ENCODE data around the gene NR4A1. TPM values are rescaled to one million over a fixed set of nuclear protein-coding genes. Genes with fewer than 3 reads are reported as not detected.

Gene NR4A1
- polyA plus RNA-seq, 3 donors: 9.5 to 14.7 (median 14.1) TPM

- DNase-seq: no peak
Measured at GRCh38 chr12:52013626-52014310, 37.5 kb upstream of the NR4A1 start.

DNA sequence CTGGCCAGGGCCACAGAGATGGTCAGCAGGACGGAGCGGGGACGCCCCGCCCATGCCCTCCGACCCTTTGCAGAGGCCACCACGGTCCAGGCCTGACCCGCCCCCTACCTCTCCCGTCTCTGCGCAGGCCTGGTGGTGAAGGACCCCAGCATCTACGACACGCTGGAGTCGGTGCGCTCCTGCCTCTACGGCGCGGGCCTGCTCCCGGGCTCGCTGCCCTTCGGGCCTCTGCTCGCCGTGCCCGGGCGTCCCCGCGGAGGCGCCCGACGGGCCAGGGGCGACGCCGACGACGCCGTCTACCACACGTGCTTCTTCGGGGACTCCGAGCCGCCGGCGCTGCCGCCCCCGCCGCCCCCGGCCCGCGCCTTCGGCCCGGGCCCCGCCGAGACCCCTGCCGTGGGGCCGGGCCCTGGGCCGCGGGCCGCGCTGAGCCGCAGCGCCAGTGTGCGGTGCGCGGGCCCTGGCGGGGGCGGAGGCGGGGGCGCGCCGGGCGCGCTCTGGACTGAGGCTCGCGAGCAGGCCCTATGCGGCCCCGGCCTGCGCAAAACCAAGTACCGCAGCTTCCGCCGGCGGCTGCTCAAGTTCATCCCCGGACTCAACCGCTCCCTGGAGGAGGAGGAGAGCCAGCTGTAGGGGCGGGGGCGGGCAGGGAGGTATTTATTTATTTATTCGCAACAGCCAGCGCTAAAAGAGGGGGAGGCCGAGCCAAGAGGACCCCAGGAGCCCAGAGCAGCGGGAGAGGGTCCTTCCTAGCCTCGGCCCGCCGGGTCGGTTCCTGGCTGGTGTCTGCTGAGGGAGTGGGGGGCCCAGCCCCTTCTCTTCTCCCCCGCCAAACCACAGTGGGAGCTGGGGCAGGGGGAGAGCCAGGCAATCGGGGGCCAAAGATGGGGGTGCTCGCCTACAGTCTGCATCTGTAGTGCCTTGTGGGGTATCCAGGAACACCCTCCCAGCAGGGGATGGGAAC is 36.4 kb upstream of the NR4A1 start:
- no peak for DNase-seq

- DNase-seq: no peak
Measured at GRCh38 chr12:52015532-52016041, 35.7 kb upstream of the NR4A1 start.

- no peak for DNase-seq
Measured at GRCh38 chr12:52018433-52019112, 32.7 kb upstream of the NR4A1 start.

- DNase-seq: no peak
Measured at GRCh38 chr12:52019113-52019770, 32.0 kb upstream of the NR4A1 start.

GRCh38 chr12:52020539-52021336 is 30.5 kb upstream of the NR4A1 start:
- no peak for DNase-seq

DNA sequence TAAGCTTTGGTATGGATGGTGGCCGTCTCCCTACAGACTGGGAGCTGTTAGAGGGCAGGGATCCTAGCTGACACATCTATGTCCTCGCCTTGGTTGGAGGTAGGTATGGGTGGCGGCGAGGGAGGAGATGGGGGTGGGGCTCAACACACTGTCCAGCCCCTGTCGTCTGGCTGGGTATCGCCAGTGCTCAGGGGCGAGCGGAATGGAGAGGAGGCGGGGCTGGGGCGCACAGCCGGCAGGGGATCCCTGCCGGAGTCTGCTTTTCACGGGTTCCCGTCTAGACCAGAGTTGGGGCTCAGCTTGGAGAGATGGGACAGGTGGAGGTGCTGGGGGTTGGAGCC is 28.4 kb upstream of the NR4A1 start:
- DNase-seq: no peak

GRCh38 chr12:52023182-52023975 is 27.9 kb upstream of the NR4A1 start:
- DNase-seq: no peak

DNA sequence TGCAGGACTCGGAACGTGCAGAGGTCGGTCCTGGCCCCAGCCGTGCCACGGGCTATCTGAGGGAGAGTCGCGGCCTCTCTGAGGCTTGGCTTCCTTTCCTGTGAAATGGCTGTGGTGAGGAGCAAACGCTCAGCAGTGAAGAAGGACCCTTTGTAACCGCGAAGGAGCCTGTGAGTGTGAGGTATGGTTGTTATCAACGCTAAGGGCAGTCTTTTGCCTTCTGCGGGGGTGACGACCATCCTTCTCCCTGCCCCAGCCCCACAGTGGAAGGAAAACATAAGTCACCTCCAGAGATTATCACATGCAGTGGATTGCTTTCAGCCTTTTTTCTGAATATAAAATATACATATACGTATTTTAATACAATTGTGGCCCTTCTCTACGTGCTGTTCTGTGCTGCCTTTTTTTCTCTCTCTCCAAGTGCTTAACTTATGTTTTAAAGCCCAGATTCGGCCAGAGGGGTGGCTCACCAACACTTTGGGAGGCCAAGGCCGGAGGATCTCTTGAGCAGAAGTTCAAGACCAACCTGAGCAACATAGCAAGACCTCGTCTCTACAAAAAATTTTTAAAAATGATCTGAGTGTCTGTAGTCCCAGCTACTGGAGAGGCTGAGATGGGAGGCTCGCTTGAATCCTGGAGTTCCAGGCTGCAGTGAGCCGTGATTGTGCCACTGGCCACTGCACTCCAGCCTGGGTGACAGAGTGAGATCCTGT is 27.1 kb upstream of the NR4A1 start:
- DNase-seq: no peak

- no peak for DNase-seq
Measured at GRCh38 chr12:52024845-52025230, 26.4 kb upstream of the NR4A1 start.

- no peak for DNase-seq
Measured at GRCh38 chr12:52026263-52026662, 25.0 kb upstream of the NR4A1 start.

DNA sequence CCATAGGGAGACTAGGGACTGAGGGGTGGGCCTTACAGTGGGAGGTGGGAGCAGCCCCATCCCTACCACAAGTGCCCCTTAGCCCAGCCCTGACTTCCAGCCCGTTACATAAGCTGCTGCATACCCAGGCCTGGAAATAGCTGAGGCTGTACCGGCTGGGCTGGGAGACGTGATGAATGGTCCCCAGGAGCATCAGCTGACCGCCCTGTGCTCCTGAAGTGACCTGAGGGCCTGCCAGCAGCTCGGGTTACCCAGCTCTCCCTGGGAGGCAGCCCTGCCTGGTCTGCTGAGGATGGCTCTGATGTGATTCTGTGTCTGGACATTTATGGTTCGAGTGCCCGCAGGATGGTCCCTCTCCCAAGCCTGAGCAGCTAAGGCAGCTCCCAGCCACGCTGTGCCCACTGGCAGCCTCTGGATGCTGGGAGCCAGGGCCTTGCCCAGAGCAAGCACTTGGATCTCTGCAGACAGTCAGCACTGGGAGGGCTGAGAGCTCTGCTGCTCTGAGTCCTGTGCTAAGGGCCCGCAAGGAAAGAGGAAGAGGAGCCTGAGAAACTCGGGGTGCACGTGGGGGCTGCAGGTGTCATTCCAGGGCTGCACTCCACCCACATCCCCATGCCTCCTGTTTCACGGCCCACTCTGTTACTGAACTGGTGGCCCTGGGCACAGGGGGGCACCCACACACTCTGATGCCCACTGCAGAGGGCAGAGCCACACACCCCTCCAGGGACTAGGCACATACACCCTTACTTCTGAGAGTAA is 24.0 kb upstream of the NR4A1 start:
- no peak for DNase-seq

- DNase-seq: no peak
Measured at GRCh38 chr12:52029685-52030084, 21.6 kb upstream of the NR4A1 start.

- no peak for DNase-seq
Measured at GRCh38 chr12:52032446-52032803, 18.8 kb upstream of the NR4A1 start.

GRCh38 chr12:52032804-52033445 is 18.3 kb upstream of the NR4A1 start:
- DNase-seq: peak; percentile 96

DNA sequence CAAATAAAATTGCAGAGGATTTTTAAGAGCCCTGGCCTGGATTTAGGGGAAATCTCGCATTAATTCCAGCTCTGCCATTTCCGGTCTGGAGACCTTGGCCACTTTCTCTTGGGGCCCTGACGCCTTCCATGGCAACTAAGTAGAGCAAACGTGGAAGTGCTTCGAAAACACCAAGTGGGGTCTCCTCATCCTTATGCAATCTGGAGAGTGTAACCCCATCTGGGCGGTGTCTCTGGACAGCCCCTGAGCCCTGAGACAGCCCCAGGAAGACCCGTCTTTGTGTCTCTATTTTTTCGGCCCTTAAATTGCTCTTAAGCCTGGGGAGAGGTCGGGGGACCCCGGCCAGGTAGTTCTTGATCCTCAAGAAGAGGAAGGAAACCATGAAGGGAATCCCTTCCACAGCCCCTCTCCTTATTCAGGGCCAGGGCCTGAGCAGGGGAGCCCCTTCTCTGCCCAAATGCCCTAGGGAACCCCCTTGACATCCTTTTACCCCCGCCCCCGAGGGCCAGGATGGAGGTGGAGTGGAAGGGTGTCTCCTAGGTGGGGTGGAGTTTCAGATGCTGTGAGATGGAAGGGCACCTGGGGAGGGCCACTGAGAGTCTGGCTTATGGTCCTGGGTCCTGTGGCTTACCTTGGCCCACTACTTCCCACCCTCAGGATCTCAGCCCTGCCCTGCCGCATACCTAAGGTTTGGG is 17.6 kb upstream of the NR4A1 start:
- no peak for DNase-seq

DNA sequence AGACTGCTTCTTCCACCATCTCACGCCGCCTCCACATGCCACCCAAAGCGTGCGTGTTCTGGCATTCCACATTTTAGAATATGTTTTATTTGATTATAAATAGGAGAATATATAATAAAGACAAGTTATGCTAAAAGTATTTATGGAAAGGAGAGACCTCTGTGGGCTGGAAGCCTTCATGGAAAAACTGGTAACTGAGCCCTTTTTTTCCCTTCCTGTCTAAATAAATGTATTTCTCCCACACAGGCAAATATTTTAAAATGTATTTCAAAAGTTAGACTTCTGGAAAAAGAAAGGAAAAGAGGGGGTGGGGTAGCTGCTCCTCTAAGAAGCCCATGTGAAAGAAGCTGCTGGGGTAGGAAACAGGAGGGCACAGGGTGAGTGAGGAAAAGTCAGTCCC is 16.1 kb upstream of the NR4A1 start:
- no peak for DNase-seq

GRCh38 chr12:52035926-52036325 is 15.3 kb upstream of the NR4A1 start:
- no peak for DNase-seq

Measured in renal pelvis (tissue), 4 donors.